HCT116 (cell line): ENCODE results near the gene CELF2. TPM values are rescaled to one million over a fixed set of nuclear protein-coding genes. Genes with fewer than 3 reads are reported as not detected.

ENCODE experiments used
- ATAC-seq: fragments of 200-7000 bp; cut with Tn5 transposase; 2 replicates; pipeline ENCODE4 v1.9.1; 2020; ENCODE audit warnings: mild to moderate bottlenecking, moderate library complexity
- BruUV-seq: library from RNA; stranded (reverse); fragments of 400-500 nt; replicated peaks from 2 replicates; lab custom pipeline; 2021; lab: Mats Ljungman, UMichigan
- CTCF ChIA-PET: fragments of 300-600 bp; sonication (Branson Sonifier 250); formaldehyde crosslinking; loops from one replicate; lab custom pipeline; 2021; ENCODE audit warnings: antibody characterized with exemption; lab: Charles Lee
- POLR2A ChIA-PET: fragments of 300-600, 350-600 bp; sonication (Branson Sonifier 250); formaldehyde crosslinking; loops from one replicate; lab custom pipeline; 2021; ENCODE audit warnings: antibody characterized with exemption; lab: Charles Lee
- RAD21 ChIA-PET, 2 experiments: fragments of 300-600 bp; sonication (Branson Sonifier 250); formaldehyde crosslinking; loops; one replicate each; lab custom pipeline; 2023; ENCODE audit warnings: low total read pairs in 2 of 2; ENCODE audit not compliant: uncharacterized antibody in 2 of 2, unreplicated experiment in 2 of 2, low non-redundant PET in 1 of 2; lab: Charles Lee
- DNase-seq: peaks from one replicate; pipeline ENCODE4 v3.0.0-alpha.2; 2010; ENCODE audit warnings: low read depth, low spot score
- H2AFZ ChIP-seq: fragments of 200-600 bp; shearing (Covaris generic), sonication (generic); 2 replicates; pipeline ENCODE4 v1.6.1; 2017; ENCODE audit warnings: low read depth, mixed run types, mixed read lengths, antibody characterized with exemption, low read length; ENCODE audit not compliant: poor library complexity, severe bottlenecking
- H3K27ac ChIP-seq: 2 replicates; pipeline ENCODE4 v1.5.1; 2012; ENCODE audit warnings: low read depth, low read length
- H3K27me3 ChIP-seq: fragments of 200-600 bp; sonication (generic); 2 replicates; pipeline ENCODE4 v1.6.1; 2016; ENCODE audit warnings: mixed run types, low read length, mixed read lengths; ENCODE audit not compliant: insufficient read depth
- H3K36me3 ChIP-seq, 2 experiments: fragments of 200-500 bp in 1 of 2; fragments of 200-600 bp in 1 of 2; sonication (Bioruptor generic) in 1 of 2; sonication (generic) in 1 of 2; 2 replicates each; pipeline versions ENCODE4 v1.5.1 to v1.6.1; 2014 to 2016; ENCODE audit warnings: low read length in 2 of 2, inconsistent platforms in 1 of 2, mixed read lengths in 1 of 2, mixed run types in 1 of 2; ENCODE audit not compliant: insufficient read depth in 2 of 2, control insufficient read depth in 1 of 2
- H3K4me1 ChIP-seq, 2 experiments: fragments of 200-600 bp in 1 of 2; sonication (generic) in 1 of 2; 2 replicates each; pipeline versions ENCODE4 v1.5.1 to v1.6.1; 2012 to 2017; ENCODE audit warnings: low read length in 2 of 2, inconsistent platforms in 1 of 2, mild to moderate bottlenecking in 1 of 2, mixed read lengths in 1 of 2, mixed run types in 1 of 2, moderate library complexity in 1 of 2; ENCODE audit not compliant: insufficient read depth in 2 of 2, control insufficient read depth in 1 of 2
- H3K4me2 ChIP-seq: fragments of 200-600 bp; sonication (generic); 2 replicates; pipeline ENCODE4 v1.6.1; 2017; ENCODE audit warnings: mixed run types, low read length, mixed read lengths
- H3K4me3 ChIP-seq, 2 experiments: fragments of 200-600 bp in 1 of 2; sonication (generic) in 1 of 2; replicated peaks in 1 of 2; 2 replicates each; pipeline ENCODE4 v1.5.1; 2011 to 2016; ENCODE audit warnings: low read length in 2 of 2, control low read depth in 1 of 2, low read depth in 1 of 2, mild to moderate bottlenecking in 1 of 2, mixed read lengths in 1 of 2, mixed run types in 1 of 2
- H3K79me2 ChIP-seq: fragments of 200-600 bp; sonication (generic); 2 replicates; pipeline ENCODE4 v1.6.1; 2017; ENCODE audit warnings: mild to moderate bottlenecking, mixed run types, low read length, moderate library complexity, mixed read lengths; ENCODE audit not compliant: insufficient read depth
- H3K9ac ChIP-seq: fragments of 200-600 bp; sonication (generic); 2 replicates; pipeline ENCODE4 v1.6.1; 2016; ENCODE audit warnings: low read length, mixed read lengths
- H3K9me2 ChIP-seq: fragments of 200-600 bp; sonication (generic), shearing (Covaris generic); 2 replicates; pipeline ENCODE4 v1.6.1; 2017; ENCODE audit warnings: mixed run types, mild to moderate bottlenecking, moderate library complexity; ENCODE audit not compliant: insufficient read depth
- H3K9me3 ChIP-seq, 2 experiments: fragments of 200-500 bp in 1 of 2; fragments of 200-600 bp in 1 of 2; sonication (Bioruptor generic) in 1 of 2; sonication (generic) in 1 of 2; 2 replicates each; pipeline ENCODE4 v1.6.1; 2014 to 2017; ENCODE audit warnings: low read length in 2 of 2, mixed read lengths in 2 of 2, inconsistent platforms in 1 of 2, low read depth in 1 of 2, mild to moderate bottlenecking in 1 of 2, mixed run types in 1 of 2, moderate library complexity in 1 of 2; ENCODE audit not compliant: control insufficient read depth in 1 of 2, insufficient read depth in 1 of 2
- H4K20me1 ChIP-seq: fragments of 200-600 bp; sonication (generic), shearing (Covaris generic); 2 replicates; pipeline ENCODE4 v1.6.1; 2017; ENCODE audit warnings: mixed run types, mild to moderate bottlenecking, moderate library complexity; ENCODE audit not compliant: insufficient read depth
- CBX3 ChIP-seq: IDR thresholded peaks from 2 replicates; pipeline ENCODE4 v1.6.1; 2012; ENCODE audit warnings: low read depth
- CEBPB ChIP-seq: IDR thresholded peaks from 2 replicates; pipeline ENCODE4 v1.6.1; 2012; ENCODE audit warnings: low read depth
- EGR1 ChIP-seq: IDR thresholded peaks from 2 replicates; pipeline ENCODE4 v1.6.1; 2012; ENCODE audit warnings: low read depth
- ELF1 ChIP-seq: IDR thresholded peaks from 2 replicates; pipeline ENCODE4 v1.6.1; 2012; ENCODE audit warnings: low read depth, borderline replicate concordance
- EZH2 ChIP-seq: fragments of 200-600 bp; sonication (generic); IDR thresholded peaks from 2 replicates; pipeline ENCODE4 v1.6.1; 2017; ENCODE audit warnings: antibody characterized with exemption, mixed run types
- POLR2A ChIP-seq: IDR thresholded peaks from 2 replicates; pipeline ENCODE4 v1.7.0; 2011; ENCODE audit warnings: borderline replicate concordance; ENCODE audit not compliant: insufficient read depth, insufficient read length; ENCODE audit errors: extremely low read depth
- POLR2AphosphoS5 ChIP-seq: IDR thresholded peaks from 2 replicates; pipeline ENCODE4 v1.6.1; 2011; ENCODE audit warnings: mild to moderate bottlenecking, low read depth, low read length, moderate library complexity
- SP1 ChIP-seq: IDR thresholded peaks from 2 replicates; pipeline ENCODE4 v1.6.1; 2012; ENCODE audit warnings: low read depth
- SRF ChIP-seq: IDR thresholded peaks from 2 replicates; pipeline ENCODE4 v1.6.1; 2012; ENCODE audit warnings: low read depth
- ZFX ChIP-seq: fragments of 450-650 bp; IDR thresholded peaks from 2 replicates; pipeline ENCODE4 v1.6.1; 2017
- ZNF274 ChIP-seq: fragments of 200-500 bp; sonication (Bioruptor generic); IDR thresholded peaks from 2 replicates; pipeline ENCODE4 v1.6.1; 2014; ENCODE audit warnings: mild to moderate bottlenecking, low read depth, low read length, inconsistent platforms
- intact Hi-C: fragments of 100-400 bp; cut with micrococcal nuclease; formaldehyde crosslinking; loops from 2 replicates; pipeline ENCODE4 v1.10.0; 2022
- total RNA-seq: library from RNA; stranded (reverse); gene quantifications from one replicate; pipeline ENCODE4 v1.2.1, GENCODE V29; 2021; ENCODE audit not compliant: unreplicated experiment
- TF ChIP-seq, protein P1 (sequence below): IDR thresholded peaks from 2 replicates; pipeline ENCODE4 v1.6.1; 2011; ENCODE audit warnings: mild to moderate bottlenecking, low read length, moderate library complexity; ENCODE audit not compliant: insufficient replicate concordance; ENCODE audit errors: extremely low read depth
- TF ChIP-seq, protein P2 (sequence below): IDR thresholded peaks from 2 replicates; pipeline ENCODE4 v1.6.1; 2012; ENCODE audit warnings: low read depth

The CELF2 gene
- total RNA-seq, 1 experiment from 2014 or later: 0.66 TPM

DNA sequence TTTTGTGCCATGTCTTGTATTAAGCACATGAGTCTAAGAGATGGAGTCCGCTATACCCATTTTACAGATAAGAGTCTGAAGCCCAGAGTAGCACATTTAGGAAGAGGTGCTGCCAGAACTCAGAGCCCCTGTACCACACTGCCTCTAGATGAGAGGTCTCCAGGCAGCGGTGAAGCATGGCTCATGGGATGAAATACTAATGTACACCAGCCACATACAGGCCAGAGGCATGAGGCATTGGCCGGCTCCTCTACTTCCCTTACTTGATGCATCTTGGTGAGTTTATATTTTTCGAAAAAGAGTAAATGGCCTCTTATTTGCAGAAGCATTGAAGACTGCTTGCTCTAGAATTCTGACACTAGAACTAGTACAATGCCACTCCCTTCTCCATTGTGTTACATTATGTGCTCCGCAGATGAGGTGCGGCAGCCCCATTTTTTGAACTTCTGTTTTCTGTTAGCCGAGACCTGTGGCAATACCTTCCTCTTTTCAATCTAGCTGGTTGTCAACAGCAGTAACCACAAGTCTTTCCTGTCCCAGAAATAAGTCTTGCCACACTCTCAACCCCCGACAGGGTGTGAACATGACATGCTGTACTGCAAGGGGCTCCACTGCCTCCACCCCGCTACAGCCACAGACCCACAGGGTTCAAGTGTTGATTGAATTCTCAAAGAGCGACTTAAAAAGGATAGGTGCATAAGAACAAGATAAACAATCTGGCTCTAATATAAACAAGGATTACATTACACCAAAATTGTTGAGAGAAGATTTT is 145.3 kb downstream of the CELF2 start:
- no peak for TF ChIP-seq POLR2A
- Histone ChIP-seq H3K9me2 (no peaks in the 10 kb centered on the region), H3K4me1 (no peaks in the 10 kb centered on the region), H3K4me3 (no peak overlapping the region), H3K9ac (no peak overlapping the region), H3K27me3 (no peaks in the 10 kb centered on the region), H2AFZ (no peak overlapping the region), H3K27ac (no peak overlapping the region), H4K20me1 (no peaks in the 10 kb centered on the region), H3K36me3 (no peaks in the 10 kb centered on the region), H3K79me2 (no peaks in the 10 kb centered on the region), H3K4me2 (no peak overlapping the region), H3K9me3 (no peaks in the 10 kb centered on the region)
- BruUV-seq: no TSS peak
- ATAC-seq (no peak), DNase-seq (no peak)
- CTCF ChIA-PET: no interaction called here
- intact Hi-C loops: no loop called here
- POLR2A ChIA-PET: no interaction called here
- RAD21 ChIA-PET: no interaction called here

DNA sequence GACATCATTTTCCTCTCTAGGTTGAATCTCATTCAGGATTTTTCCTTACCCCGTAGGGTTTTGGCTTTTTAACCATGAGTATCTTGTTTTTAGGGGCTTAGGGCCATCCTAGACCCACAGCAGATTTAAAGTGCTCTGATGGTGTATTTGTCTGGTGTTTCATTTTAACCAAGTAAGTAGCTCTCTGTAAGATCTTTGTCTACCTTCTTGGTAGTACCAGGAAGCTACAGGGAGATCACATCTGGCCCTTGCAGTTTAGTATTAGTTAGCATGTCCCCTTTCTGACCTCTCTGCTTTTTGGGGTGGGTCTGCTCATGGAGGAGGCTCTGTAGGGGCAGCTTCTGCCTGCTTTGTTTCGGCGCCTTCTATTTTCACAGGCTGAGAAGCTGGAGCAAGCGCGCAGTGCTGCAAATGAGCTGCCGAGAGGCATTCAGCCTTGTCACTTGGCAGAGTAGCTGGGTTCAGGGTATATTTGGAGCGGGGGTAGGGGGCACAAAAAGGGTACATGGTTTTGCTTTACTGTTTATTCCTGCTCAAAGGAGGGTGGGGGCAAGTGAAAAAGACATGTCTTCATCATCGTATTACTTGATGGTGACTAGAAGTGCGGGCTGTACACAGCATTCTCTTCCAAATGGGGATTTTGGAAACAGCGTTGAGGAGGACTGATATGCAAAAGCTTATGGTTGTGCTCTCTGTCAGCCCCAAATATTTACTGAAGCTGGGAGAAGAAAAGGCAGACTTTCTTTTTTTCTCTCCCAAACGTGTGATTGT is 146.3 kb downstream of the CELF2 start:
- Histone ChIP-seq H3K27me3 (no peaks in the 10 kb centered on the region), H3K79me2 (no peaks in the 10 kb centered on the region), H3K36me3 (no peaks in the 10 kb centered on the region), H3K9me3 (no peaks in the 10 kb centered on the region), H3K9me2 (no peaks in the 10 kb centered on the region), H2AFZ (no peak overlapping the region), H3K4me1 (no peaks in the 10 kb centered on the region), H3K4me2 (no peak overlapping the region), H4K20me1 (no peaks in the 10 kb centered on the region), H3K27ac (no peak overlapping the region), H3K9ac (no peak overlapping the region), H3K4me3 (no peak overlapping the region)
- ChIA-PET POLR2A (no interaction called here), RAD21 (no interaction called here), CTCF (no interaction called here)
- BruUV-seq: no TSS peak
- ATAC-seq (no peak), DNase-seq (no peak)
- intact Hi-C loops: no loop called here
- TF ChIP-seq POLR2A (no peak), ZNF274 (no peak), ZFX (no peak), SRF (no peak), ELF1 (no peak), EZH2 (no peak), EGR1 (no peak), POLR2AphosphoS5 (no peak), CEBPB (no peak), SP1 (no peak), CBX3 (no peak)
- TF ChIP-seq, protein P1, sequence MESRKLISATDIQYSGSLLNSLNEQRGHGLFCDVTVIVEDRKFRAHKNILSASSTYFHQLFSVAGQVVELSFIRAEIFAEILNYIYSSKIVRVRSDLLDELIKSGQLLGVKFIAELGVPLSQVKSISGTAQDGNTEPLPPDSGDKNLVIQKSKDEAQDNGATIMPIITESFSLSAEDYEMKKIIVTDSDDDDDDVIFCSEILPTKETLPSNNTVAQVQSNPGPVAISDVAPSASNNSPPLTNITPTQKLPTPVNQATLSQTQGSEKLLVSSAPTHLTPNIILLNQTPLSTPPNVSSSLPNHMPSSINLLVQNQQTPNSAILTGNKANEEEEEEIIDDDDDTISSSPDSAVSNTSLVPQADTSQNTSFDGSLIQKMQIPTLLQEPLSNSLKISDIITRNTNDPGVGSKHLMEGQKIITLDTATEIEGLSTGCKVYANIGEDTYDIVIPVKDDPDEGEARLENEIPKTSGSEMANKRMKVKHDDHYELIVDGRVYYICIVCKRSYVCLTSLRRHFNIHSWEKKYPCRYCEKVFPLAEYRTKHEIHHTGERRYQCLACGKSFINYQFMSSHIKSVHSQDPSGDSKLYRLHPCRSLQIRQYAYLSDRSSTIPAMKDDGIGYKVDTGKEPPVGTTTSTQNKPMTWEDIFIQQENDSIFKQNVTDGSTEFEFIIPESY: no peak
- TF ChIP-seq, protein P2, sequence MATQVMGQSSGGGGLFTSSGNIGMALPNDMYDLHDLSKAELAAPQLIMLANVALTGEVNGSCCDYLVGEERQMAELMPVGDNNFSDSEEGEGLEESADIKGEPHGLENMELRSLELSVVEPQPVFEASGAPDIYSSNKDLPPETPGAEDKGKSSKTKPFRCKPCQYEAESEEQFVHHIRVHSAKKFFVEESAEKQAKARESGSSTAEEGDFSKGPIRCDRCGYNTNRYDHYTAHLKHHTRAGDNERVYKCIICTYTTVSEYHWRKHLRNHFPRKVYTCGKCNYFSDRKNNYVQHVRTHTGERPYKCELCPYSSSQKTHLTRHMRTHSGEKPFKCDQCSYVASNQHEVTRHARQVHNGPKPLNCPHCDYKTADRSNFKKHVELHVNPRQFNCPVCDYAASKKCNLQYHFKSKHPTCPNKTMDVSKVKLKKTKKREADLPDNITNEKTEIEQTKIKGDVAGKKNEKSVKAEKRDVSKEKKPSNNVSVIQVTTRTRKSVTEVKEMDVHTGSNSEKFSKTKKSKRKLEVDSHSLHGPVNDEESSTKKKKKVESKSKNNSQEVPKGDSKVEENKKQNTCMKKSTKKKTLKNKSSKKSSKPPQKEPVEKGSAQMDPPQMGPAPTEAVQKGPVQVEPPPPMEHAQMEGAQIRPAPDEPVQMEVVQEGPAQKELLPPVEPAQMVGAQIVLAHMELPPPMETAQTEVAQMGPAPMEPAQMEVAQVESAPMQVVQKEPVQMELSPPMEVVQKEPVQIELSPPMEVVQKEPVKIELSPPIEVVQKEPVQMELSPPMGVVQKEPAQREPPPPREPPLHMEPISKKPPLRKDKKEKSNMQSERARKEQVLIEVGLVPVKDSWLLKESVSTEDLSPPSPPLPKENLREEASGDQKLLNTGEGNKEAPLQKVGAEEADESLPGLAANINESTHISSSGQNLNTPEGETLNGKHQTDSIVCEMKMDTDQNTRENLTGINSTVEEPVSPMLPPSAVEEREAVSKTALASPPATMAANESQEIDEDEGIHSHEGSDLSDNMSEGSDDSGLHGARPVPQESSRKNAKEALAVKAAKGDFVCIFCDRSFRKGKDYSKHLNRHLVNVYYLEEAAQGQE: no peak
